ENCODE measurements around the gene TRIM23.
A peak's percentile ranks its signal among the peaks of the same experiment; 100 is the strongest.

Gene TRIM23

GRCh38 chr5:65562731-65563701 is 61.1 kb downstream of the TRIM23 start, which contains the start of the genes CENPK and PPWD1:
CENPK (minus strand) TSS chr5:65563168; CDS start chr5:65554907, 8,261 bp downstream.
PPWD1 (plus strand) TSS chr5:65563296; CDS start chr5:65563311, 15 bp downstream.
- TF ChIP-seq TOX (CRISPR knock-in tag; IDR thresholded peaks at IDR 0.05; ENCODE audit: borderline replicate concordance) = no peak
- TF ChIP-seq PATZ1 (CRISPR knock-in tag; IDR thresholded peaks at IDR 0.05; ENCODE audit: borderline replicate concordance) = no peak
- TF ChIP-seq ZFP30 (CRISPR knock-in tag; IDR thresholded peaks at IDR 0.05) = 0 out of 2 replicates have a peak, but pooled peaks have one; percentile 11
- TF ChIP-seq ZFP3 (CRISPR knock-in tag; IDR thresholded peaks at IDR 0.05) = 0 out of 2 replicates have a peak, but pooled peaks have one; percentile 26
- peak; percentile 100 for ATAC-seq

GRCh38 chr5:65556718-65557117 is 67.4 kb downstream of the TRIM23 start:
- TF ChIP-seq ZFP3 (CRISPR knock-in tag; IDR thresholded peaks at IDR 0.05) = no peak
- no peak for TF ChIP-seq TOX (CRISPR knock-in tag; IDR thresholded peaks at IDR 0.05; ENCODE audit: borderline replicate concordance)
- no peak for TF ChIP-seq TSHZ2 (CRISPR knock-in tag; IDR thresholded peaks at IDR 0.05)
- TF ChIP-seq CREB5 (CRISPR knock-in tag; IDR thresholded peaks at IDR 0.05; ENCODE audit: low read depth) = no peak
- no peak for TF ChIP-seq ZFP30 (CRISPR knock-in tag; IDR thresholded peaks at IDR 0.05)
- no peak for TF ChIP-seq GLIS3 (CRISPR knock-in tag; IDR thresholded peaks at IDR 0.05)
- no peak for TF ChIP-seq ZNF70 (CRISPR knock-in tag; IDR thresholded peaks at IDR 0.05)
- no peak for TF ChIP-seq ZNF565 (CRISPR knock-in tag; conservative IDR thresholded peaks at IDR 0.05; ENCODE audit: low read depth)
- no peak for TF ChIP-seq ZNF8 (CRISPR knock-in tag; IDR thresholded peaks at IDR 0.05)
- no peak for ATAC-seq

- no peak for ATAC-seq
- TF ChIP-seq ARNTL (CRISPR knock-in tag; IDR thresholded peaks at IDR 0.05; ENCODE audit: borderline replicate concordance, low read depth) = no peak
- no peak for TF ChIP-seq ZNF565 (CRISPR knock-in tag; conservative IDR thresholded peaks at IDR 0.05; ENCODE audit: low read depth)
- no peak for TF ChIP-seq GLIS3 (CRISPR knock-in tag; IDR thresholded peaks at IDR 0.05)
- TF ChIP-seq CSRNP3 (CRISPR knock-in tag; IDR thresholded peaks at IDR 0.05) = no peak
- TF ChIP-seq OSR1 (CRISPR knock-in tag; IDR thresholded peaks at IDR 0.05) = no peak
Observed at GRCh38 chr5:65556181-65556580, 68.0 kb downstream of the TRIM23 start.

- ATAC-seq = no peak
- TF ChIP-seq ISL1 (CRISPR knock-in tag; IDR thresholded peaks at IDR 0.05) (0 out of 2 replicates have a peak, but pooled peaks have one; percentile 17), CSRNP3 (CRISPR knock-in tag; IDR thresholded peaks at IDR 0.05) (no peak)
Observed at GRCh38 chr5:65555287-65555686, 68.8 kb downstream of the TRIM23 start.
